OCI-LY7 (cell line): Measurements from ENCODE around the gene AKR7A2. TPM values are rescaled to one million over a fixed set of nuclear protein-coding genes. Genes with fewer than 3 reads are reported as not detected.

ENCODE experiments used
- BruUV-seq: library from RNA; stranded (reverse); fragments of 400-500 nt; replicated peaks from 2 replicates; lab custom pipeline; 2021; lab: Mats Ljungman, UMichigan
- CTCF ChIA-PET: fragments of 300-600 bp; sonication (Branson Sonifier 250); formaldehyde crosslinking; loops from one replicate; lab custom pipeline; 2022; ENCODE audit warnings: antibody characterized with exemption; ENCODE audit not compliant: unreplicated experiment; lab: Charles Lee
- POLR2A ChIA-PET: fragments of 300-600 bp; sonication (Branson Sonifier 250); formaldehyde crosslinking; loops from one replicate; lab custom pipeline; 2022; ENCODE audit warnings: antibody characterized with exemption; lab: Charles Lee
- DNase-seq: peaks from one replicate; pipeline ENCODE4 v3.0.0-alpha.2; 2015; ENCODE audit warnings: low spot score
- H2AFZ ChIP-seq: fragments of 200-600 bp; sonication (generic), shearing (Covaris generic); 2 replicates; pipeline ENCODE4 v1.6.1; 2014; ENCODE audit warnings: mild to moderate bottlenecking, antibody characterized with exemption, low read length, moderate library complexity
- H3K27ac ChIP-seq: fragments of 200-600 bp; sonication (generic); 2 replicates; pipeline ENCODE4 v1.5.1; 2014; ENCODE audit warnings: mixed run types, low read depth, mild to moderate bottlenecking, moderate library complexity, low read length, inconsistent platforms; ENCODE audit not compliant: poor library complexity, severe bottlenecking
- H3K36me3 ChIP-seq: fragments of 200-600 bp; sonication (generic); 2 replicates; pipeline ENCODE4 v1.6.1; 2014; ENCODE audit warnings: mild to moderate bottlenecking, antibody characterized with exemption, low read length, moderate library complexity, mixed read lengths; ENCODE audit not compliant: insufficient read depth
- H3K4me1 ChIP-seq: fragments of 200-600 bp; sonication (generic); 2 replicates; pipeline ENCODE4 v1.5.1; 2014; ENCODE audit warnings: mild to moderate bottlenecking, low read length; ENCODE audit not compliant: insufficient read depth, poor library complexity, severe bottlenecking
- H3K4me2 ChIP-seq: fragments of 200-600 bp; sonication (generic); 2 replicates; pipeline ENCODE4 v1.6.1; 2014; ENCODE audit warnings: mild to moderate bottlenecking, low read length
- H3K4me3 ChIP-seq: fragments of 200-600 bp; sonication (generic); 2 replicates; pipeline ENCODE4 v1.5.1; 2014; ENCODE audit warnings: mild to moderate bottlenecking, low read depth, low read length; ENCODE audit not compliant: poor library complexity, severe bottlenecking
- H3K79me2 ChIP-seq: fragments of 200-600 bp; sonication (generic); 2 replicates; pipeline ENCODE4 v1.6.1; 2016; ENCODE audit warnings: low read depth, mild to moderate bottlenecking, low read length, moderate library complexity, mixed read lengths; ENCODE audit not compliant: insufficient read depth
- H3K9me2 ChIP-seq: fragments of 200-600 bp; sonication (generic); 2 replicates; pipeline ENCODE4 v1.6.1; 2016; ENCODE audit warnings: mild to moderate bottlenecking, low read length, mixed read lengths; ENCODE audit not compliant: insufficient read depth
- H3K9me3 ChIP-seq: fragments of 200-600 bp; sonication (generic); 2 replicates; pipeline ENCODE4 v1.6.1; 2014; ENCODE audit warnings: mild to moderate bottlenecking, mixed run types, low read length, mixed read lengths
- H4K20me1 ChIP-seq: fragments of 200-600 bp; sonication (generic); 2 replicates; pipeline ENCODE4 v1.6.1; 2014; ENCODE audit warnings: mild to moderate bottlenecking, antibody characterized with exemption, low read length, moderate library complexity, mixed read lengths; ENCODE audit not compliant: insufficient read depth
- CTCF ChIP-seq: fragments of 200-600 bp; sonication (generic); conservative IDR thresholded peaks from 2 replicates; pipeline ENCODE4 v1.5.1; 2014; ENCODE audit warnings: mild to moderate bottlenecking, antibody characterized with exemption, low read length, moderate library complexity, mixed read lengths
- EZH2phosphoT487 ChIP-seq: fragments of 200-600 bp; sonication (generic); IDR thresholded peaks from 2 replicates; pipeline ENCODE4 v1.6.1; 2018; ENCODE audit warnings: low read depth, borderline replicate concordance, mild to moderate bottlenecking, mixed run types, antibody characterized with exemption, low read length, moderate library complexity, mixed read lengths
- intact Hi-C: fragments of 100-400 bp; cut with micrococcal nuclease; formaldehyde crosslinking; loops from one replicate; pipeline ENCODE4 v1.10.0; 2022; ENCODE audit not compliant: unreplicated experiment
- total RNA-seq, 2 experiments: library from RNA; depleted of rRNA in 1 of 2; stranded (reverse); fragments of >200 nt in 1 of 2; shearing (Covaris generic) in 1 of 2; gene quantifications; 2 replicates each; pipeline ENCODE4 v1.2.3, GENCODE V29; 2014 to 2022

The AKR7A2 gene
- total RNA-seq, 2 experiments from 2014 or later = 54.2 to 75.2 TPM

- Histone ChIP-seq H3K27ac (no peak overlapping the region), H4K20me1 (no peaks in the 10 kb centered on the region), H3K4me1 (no peaks in the 10 kb centered on the region), H3K36me3 (peaks cover 13% of the 10 kb centered on the region; the same call in 1 of the 2 replicates), H3K9me3 (no peaks in the 10 kb centered on the region), H3K79me2 (no peaks in the 10 kb centered on the region), H2AFZ (no peak overlapping the region), H3K4me3 (no peak overlapping the region), H3K9me2 (no peaks in the 10 kb centered on the region), H3K4me2 (no peak overlapping the region)
- intact Hi-C loops = no loop called here
- CTCF ChIA-PET = interaction anchor here (0.5 kb wide), 1 partner anchor 110 kb away, joined by 3 read pairs; no protein-coding TSS in a partner anchor
- TF ChIP-seq CTCF (no peak), EZH2phosphoT487 (no peak)
- no TSS peak for BruUV-seq
- DNase-seq = no peak
- POLR2A ChIA-PET = no interaction called here
Observed at GRCh38 chr1:19345391-19345790, 33.4 kb upstream of the AKR7A2 start.

- POLR2A ChIA-PET = no interaction called here
- no peak for DNase-seq
- no peak for TF ChIP-seq CTCF
- TF ChIP-seq EZH2phosphoT487 = no peak
- Histone ChIP-seq H3K4me3 (no peak overlapping the region), H4K20me1 (no peaks in the 10 kb centered on the region), H3K27ac (no peak overlapping the region), H3K79me2 (no peaks in the 10 kb centered on the region), H3K4me1 (no peaks in the 10 kb centered on the region), H3K4me2 (no peak overlapping the region), H3K9me2 (no peaks in the 10 kb centered on the region), H2AFZ (no peak overlapping the region), H3K36me3 (peaks cover 11% of the 10 kb centered on the region; the same call in 1 of the 2 replicates), H3K9me3 (no peaks in the 10 kb centered on the region)
- CTCF ChIA-PET = no interaction called here
- intact Hi-C loops = loop anchor here (1.0 kb wide), 2 partner anchors 237 to 306 kb away; no protein-coding TSS in a partner anchor
- BruUV-seq = no TSS peak
Observed at GRCh38 chr1:19344831-19345230, 32.9 kb upstream of the AKR7A2 start.

- TF ChIP-seq EZH2phosphoT487 (no peak), CTCF (peak; percentile 87)
- Histone ChIP-seq H3K4me3 (no peak overlapping the region), H3K4me1 (no peaks in the 10 kb centered on the region), H3K9me3 (no peaks in the 10 kb centered on the region), H2AFZ (no peak overlapping the region), H3K36me3 (peaks cover 11% of the 10 kb centered on the region; the same call in 1 of the 2 replicates), H3K79me2 (no peaks in the 10 kb centered on the region), H3K4me2 (no peak overlapping the region), H4K20me1 (no peaks in the 10 kb centered on the region), H3K9me2 (no peaks in the 10 kb centered on the region), H3K27ac (no peak overlapping the region)
- no TSS peak for BruUV-seq
- peak; percentile 50 for DNase-seq
- intact Hi-C loops = loop anchor here (1.0 kb wide), 2 partner anchors 238 to 307 kb away; no protein-coding TSS in a partner anchor
- ChIA-PET POLR2A (no interaction called here), CTCF (no interaction called here)
Observed at GRCh38 chr1:19344372-19344810, 32.4 kb upstream of the AKR7A2 start.
